ENCODE results near the gene KPTN.

The KPTN gene

DNA sequence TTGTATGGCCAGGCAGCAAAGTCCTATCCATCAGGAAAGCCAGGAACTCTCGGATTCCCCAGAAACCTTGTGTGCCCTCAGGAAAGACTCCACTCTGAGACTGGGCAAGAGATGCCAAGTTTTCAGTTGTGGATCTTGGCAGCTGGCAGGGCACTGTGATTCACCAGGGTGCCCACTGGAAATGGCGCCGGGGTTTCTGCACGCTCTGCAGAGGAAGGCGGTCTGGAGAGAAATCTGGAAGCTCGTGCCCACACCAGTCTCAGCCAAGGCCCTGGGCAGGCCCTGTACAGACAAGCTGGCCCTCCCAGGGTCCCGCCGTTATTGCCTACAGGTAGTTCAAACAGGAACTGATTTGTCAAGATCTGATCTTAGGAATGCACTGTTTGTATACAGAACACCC lies 26.0 kb upstream of the KPTN start:
- DNase-seq (ENCODE audit: low read depth): no peak
- H3K4me3 ChIP-seq (ENCODE audit: low read depth, low read length): no peak overlapping the region
- in situ Hi-C loops (cut with HindIII; ENCODE audit: low sequenced_read_pairs): no loop called here
- TF ChIP-seq, protein P1, sequence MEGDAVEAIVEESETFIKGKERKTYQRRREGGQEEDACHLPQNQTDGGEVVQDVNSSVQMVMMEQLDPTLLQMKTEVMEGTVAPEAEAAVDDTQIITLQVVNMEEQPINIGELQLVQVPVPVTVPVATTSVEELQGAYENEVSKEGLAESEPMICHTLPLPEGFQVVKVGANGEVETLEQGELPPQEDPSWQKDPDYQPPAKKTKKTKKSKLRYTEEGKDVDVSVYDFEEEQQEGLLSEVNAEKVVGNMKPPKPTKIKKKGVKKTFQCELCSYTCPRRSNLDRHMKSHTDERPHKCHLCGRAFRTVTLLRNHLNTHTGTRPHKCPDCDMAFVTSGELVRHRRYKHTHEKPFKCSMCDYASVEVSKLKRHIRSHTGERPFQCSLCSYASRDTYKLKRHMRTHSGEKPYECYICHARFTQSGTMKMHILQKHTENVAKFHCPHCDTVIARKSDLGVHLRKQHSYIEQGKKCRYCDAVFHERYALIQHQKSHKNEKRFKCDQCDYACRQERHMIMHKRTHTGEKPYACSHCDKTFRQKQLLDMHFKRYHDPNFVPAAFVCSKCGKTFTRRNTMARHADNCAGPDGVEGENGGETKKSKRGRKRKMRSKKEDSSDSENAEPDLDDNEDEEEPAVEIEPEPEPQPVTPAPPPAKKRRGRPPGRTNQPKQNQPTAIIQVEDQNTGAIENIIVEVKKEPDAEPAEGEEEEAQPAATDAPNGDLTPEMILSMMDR (IDR thresholded peaks at IDR 0.05; ENCODE audit: low read depth, low read length, missing control alignments): no peak

DNA sequence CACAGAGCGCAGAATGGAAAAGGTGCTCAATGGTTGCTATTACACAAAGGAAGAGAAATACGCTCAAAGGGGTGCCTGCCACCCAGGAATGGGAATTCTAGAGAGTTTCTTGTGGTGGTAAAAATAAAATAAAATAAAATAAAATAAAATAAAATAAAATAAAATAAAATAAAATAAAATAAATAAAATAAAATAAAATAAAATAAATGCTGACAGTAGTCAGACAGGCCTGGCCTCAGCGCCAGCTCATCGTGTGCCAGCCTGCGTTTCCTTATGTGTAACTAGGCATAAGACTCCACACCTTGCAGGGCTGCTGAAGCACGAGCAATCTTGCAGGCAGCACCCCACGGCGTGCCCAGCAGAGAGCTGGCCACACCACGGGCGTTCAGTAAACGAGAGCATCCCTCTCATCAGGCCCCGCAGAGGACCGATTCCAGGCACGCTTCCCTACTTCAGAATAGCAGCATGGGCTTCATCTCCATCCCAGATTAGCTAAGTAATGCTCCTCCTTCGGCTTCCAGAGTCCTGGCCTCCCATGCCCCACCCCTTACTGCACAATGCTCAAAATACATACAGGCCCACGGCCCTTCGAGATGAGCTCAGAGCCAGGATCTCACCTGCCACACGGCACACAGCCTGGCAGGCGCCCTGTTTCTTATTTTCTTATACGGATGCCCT lies 25.3 kb upstream of the KPTN start:
- H3K4me3 ChIP-seq (ENCODE audit: low read depth, low read length): no peak overlapping the region
- TF ChIP-seq, protein P1 (IDR thresholded peaks at IDR 0.05; ENCODE audit: low read depth, low read length, missing control alignments): no peak
- in situ Hi-C loops (cut with HindIII; ENCODE audit: low sequenced_read_pairs): no loop called here
- no peak for DNase-seq (ENCODE audit: low read depth)

DNA sequence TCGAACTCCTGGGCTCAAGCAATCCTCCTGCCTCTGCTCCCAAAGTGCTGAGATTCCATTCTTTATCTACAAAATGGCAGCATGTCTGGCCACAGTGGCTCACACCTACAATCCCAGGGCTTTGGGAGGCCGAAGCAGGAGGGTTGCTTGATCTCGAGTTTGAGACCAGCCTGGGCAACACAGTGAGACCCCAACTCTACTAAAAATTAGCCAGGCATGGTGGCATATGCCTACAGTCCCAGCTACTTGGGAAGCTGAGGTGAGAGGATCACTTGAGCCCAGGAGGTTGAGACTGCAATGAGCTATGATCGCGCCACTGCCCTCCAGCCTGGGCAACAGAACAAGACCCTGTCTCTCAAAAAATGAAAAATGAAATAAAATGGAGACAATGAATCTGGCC lies 24.7 kb upstream of the KPTN start:
- TF ChIP-seq, protein P1 (IDR thresholded peaks at IDR 0.05; ENCODE audit: low read depth, low read length, missing control alignments): no peak
- H3K4me3 ChIP-seq (ENCODE audit: low read depth, low read length): no peak overlapping the region
- in situ Hi-C loops (cut with HindIII; ENCODE audit: low sequenced_read_pairs): no loop called here
- DNase-seq (ENCODE audit: low read depth): no peak

DNA sequence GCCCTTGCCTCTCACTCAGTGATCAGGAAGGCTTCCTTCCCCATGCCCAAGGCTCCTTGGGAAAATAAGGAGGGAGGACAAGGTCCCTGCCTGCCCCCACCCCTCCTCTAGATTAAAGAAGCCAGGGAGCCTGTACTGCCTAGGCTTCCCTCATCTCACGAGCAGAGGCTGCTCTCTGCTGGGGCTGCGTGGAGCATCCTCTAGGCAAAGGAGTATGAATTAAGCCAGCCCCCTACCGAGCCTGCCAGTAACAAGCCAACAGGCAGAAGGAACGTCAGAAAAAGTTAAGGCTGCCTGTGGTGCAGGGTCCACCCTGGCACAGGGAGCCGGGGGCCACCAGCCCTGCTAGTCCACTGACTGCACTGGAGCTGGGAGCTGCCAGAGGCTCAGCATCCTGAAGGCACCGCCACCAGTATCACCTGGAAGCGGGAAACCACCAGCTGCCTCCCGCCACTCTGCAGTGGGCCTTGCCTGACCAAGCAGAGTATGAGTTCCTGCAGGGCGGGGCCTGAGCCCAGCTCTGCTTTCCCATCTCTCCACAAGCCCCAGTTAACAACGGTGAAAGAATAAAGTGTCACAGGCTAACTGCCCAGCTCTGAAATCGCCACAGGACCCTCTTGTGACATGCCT lies 24.0 kb upstream of the KPTN start:
- no peak for DNase-seq (ENCODE audit: low read depth)
- TF ChIP-seq, protein P1 (IDR thresholded peaks at IDR 0.05; ENCODE audit: low read depth, low read length, missing control alignments): no peak
- in situ Hi-C loops (cut with HindIII; ENCODE audit: low sequenced_read_pairs): no loop called here
- H3K4me3 ChIP-seq (ENCODE audit: low read depth, low read length): no peak overlapping the region

DNA sequence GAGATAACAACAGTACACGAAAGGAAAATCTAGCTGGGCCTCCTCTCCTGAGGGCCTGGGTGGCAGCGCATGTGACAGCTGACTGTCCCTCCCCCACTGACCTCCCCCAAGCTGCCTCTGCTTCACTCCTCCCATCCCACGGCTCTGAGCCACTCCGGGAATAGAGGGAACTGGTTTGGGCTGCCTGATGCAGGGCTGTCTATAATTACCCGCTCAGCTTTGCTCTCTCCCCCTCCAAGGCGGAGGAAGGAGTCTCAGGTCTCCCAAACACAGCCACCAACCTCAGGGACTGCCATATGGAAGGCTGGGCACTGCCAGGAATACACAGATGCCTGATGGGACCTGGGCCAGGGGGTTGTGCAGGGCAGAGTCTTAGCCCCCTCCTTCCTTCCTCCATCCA lies 23.0 kb upstream of the KPTN start:
- no peak for DNase-seq (ENCODE audit: low read depth)
- TF ChIP-seq, protein P1 (IDR thresholded peaks at IDR 0.05; ENCODE audit: low read depth, low read length, missing control alignments): no peak
- H3K4me3 ChIP-seq (ENCODE audit: low read depth, low read length): no peak overlapping the region
- in situ Hi-C loops (cut with HindIII; ENCODE audit: low sequenced_read_pairs): no loop called here

DNA sequence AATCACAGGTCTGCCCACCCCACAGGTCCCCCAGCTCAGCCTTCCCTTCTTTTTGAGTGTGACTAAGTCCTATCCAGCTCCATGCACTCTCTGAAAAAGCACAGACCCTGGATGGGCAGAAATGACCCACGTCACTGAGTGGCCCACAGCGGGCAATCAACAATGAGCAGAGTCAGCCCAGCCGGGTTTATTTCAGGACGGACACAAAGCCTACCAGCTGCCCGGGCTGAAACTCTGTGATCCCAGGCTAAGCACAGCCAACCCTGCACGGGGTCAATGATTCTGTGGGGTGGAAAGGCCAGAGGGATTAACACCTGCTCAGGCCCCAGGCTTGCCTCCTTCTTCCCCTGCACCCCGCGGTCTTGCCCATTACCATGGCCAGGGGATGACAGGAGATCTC lies 22.4 kb upstream of the KPTN start:
- TF ChIP-seq, protein P1 (IDR thresholded peaks at IDR 0.05; ENCODE audit: low read depth, low read length, missing control alignments): no peak
- no peak for DNase-seq (ENCODE audit: low read depth)
- in situ Hi-C loops (cut with HindIII; ENCODE audit: low sequenced_read_pairs): no loop called here
- H3K4me3 ChIP-seq (ENCODE audit: low read depth, low read length): no peak overlapping the region

Data from astrocyte of the cerebellum (primary cell).